Endothelial cell of umbilical vein (primary cell): ENCODE data around the gene PM20D1.

Source experiments
- CTCF ChIP-seq, 2 donors: IDR thresholded peaks; 1 replicate in 1 of 2; 2 replicates in 1 of 2; pipeline ENCODE4 v1.5.1; 2011; ENCODE audit warnings: low read length in 2 of 2, mild to moderate bottlenecking in 2 of 2, moderate library complexity in 2 of 2, control low read depth in 1 of 2, inconsistent platforms in 1 of 2, low read depth in 1 of 2; ENCODE audit not compliant: insufficient read depth in 1 of 2; ENCODE audit errors: extremely low read depth in 1 of 2
- EZH2 ChIP-seq: IDR thresholded peaks from 2 replicates; pipeline ENCODE4 v1.6.1; 2012; ENCODE audit warnings: borderline replicate concordance, low read depth, mild to moderate bottlenecking, moderate library complexity, low read length, inconsistent platforms; ENCODE audit not compliant: severe bottlenecking
- JUN ChIP-seq: IDR thresholded peaks from 2 replicates; pipeline ENCODE4 v1.6.1; 2011; ENCODE audit warnings: borderline replicate concordance, low read depth; ENCODE audit not compliant: insufficient read length, insufficient read depth
- MAX ChIP-seq: IDR thresholded peaks from 2 replicates; pipeline ENCODE4 v1.6.1; 2011; ENCODE audit not compliant: insufficient read depth, insufficient read length
- POLR2A ChIP-seq: IDR thresholded peaks from 2 replicates; pipeline ENCODE4 v1.6.1; 2012; ENCODE audit warnings: low read depth, mild to moderate bottlenecking, control low read depth, low read length
- POLR2AphosphoS5 ChIP-seq: IDR thresholded peaks from 2 replicates; pipeline ENCODE4 v1.6.1; 2012; ENCODE audit warnings: low read depth, mild to moderate bottlenecking, control low read depth, low read length, moderate library complexity; ENCODE audit not compliant: insufficient read depth

- TF ChIP-seq CTCF (IDR thresholded peaks at IDR 0.05; ENCODE audit: extremely low read depth in 1 of 2, insufficient read depth in 1 of 2, low read depth in 1 of 2, low read length in 2 of 2) (no peak), POLR2AphosphoS5 (no peak), EZH2 (no peak), POLR2A (no peak), MAX (no peak), JUN (no peak)
Observed at GRCh38 chr1:205879974-205880373, 30.0 kb upstream of the PM20D1 start.
